Suprapubic skin (tissue), 4 donors: ENCODE measurements around the gene LITAF. TPM values are rescaled to one million over a fixed set of nuclear protein-coding genes. Genes with fewer than 3 reads are reported as not detected.

Experiments
- DNase-seq, 2 donors: peaks; one replicate each; pipeline ENCODE4 v3.0.0-alpha.2; 2019; ENCODE audit warnings: low spot score in 2 of 2
- H3K27ac ChIP-seq: fragments of 200-600 bp; sonication (generic); one replicate; pipeline ENCODE4 v1.5.1; 2019
- H3K27me3 ChIP-seq: fragments of 200-600 bp; sonication (generic); one replicate; pipeline ENCODE4 v1.5.1; 2019
- H3K36me3 ChIP-seq: fragments of 200-600 bp; sonication (generic); one replicate; pipeline ENCODE4 v1.5.1; 2019
- H3K4me1 ChIP-seq: fragments of 200-600 bp; sonication (generic); one replicate; pipeline ENCODE4 v1.5.1; 2019
- H3K4me3 ChIP-seq: fragments of 200-600 bp; sonication (generic); one replicate; pipeline ENCODE4 v1.5.1; 2019; ENCODE audit warnings: mild to moderate bottlenecking
- H3K9me3 ChIP-seq: fragments of 200-600 bp; sonication (generic); one replicate; pipeline ENCODE4 v1.5.1; 2019
- EP300 ChIP-seq: sonication (generic); formaldehyde crosslinking; IDR thresholded peaks from one replicate; pipeline ENCODE4 v1.6.1; 2017; ENCODE audit warnings: antibody characterized with exemption
- POLR2A ChIP-seq, 2 donors: fragments of 450-650 bp; IDR thresholded peaks; one replicate each; pipeline ENCODE4 v1.6.1; 2017; ENCODE audit warnings: antibody characterized with exemption in 2 of 2, mild to moderate bottlenecking in 2 of 2, moderate library complexity in 2 of 2
- POLR2AphosphoS5 ChIP-seq, 3 donors: sonication (generic); formaldehyde crosslinking; IDR thresholded peaks; one replicate each; pipeline ENCODE4 v1.6.1; 2017; ENCODE audit warnings: antibody characterized with exemption in 3 of 3
- WGBS: methylation state at CpG from one replicate; pipeline ENCODE4 v1.1.5; 2018; 5-methylcytosine and 5-hydroxymethylcytosine counted together
- total RNA-seq, 4 donors: library from RNA; depleted of rRNA; stranded (reverse); fragments of >200 nt; gene quantifications; one replicate each; pipeline ENCODE4 v1.1.0, GENCODE V29; 2016
- TF ChIP-seq, protein P1 (sequence below), 2 donors: fragments of 200-600 bp in 1 of 2; fragments of 450-650 bp in 1 of 2; sonication (generic) in 1 of 2; IDR thresholded peaks; one replicate each; pipeline ENCODE4 v1.5.1; 2016 to 2019; ENCODE audit warnings: antibody characterized with exemption in 2 of 2, mild to moderate bottlenecking in 1 of 2, moderate library complexity in 1 of 2

LITAF gene
- total RNA-seq, 4 donors from 2014 or later = 48.8 to 82.2 (median 72.8) TPM

GRCh38 chr16:11543661-11544393 lies 42.9 kb downstream of the LITAF start:
- Histone ChIP-seq H3K27ac (no peak overlapping the region), H3K27me3 (no peaks in the 10 kb centered on the region), H3K4me1 (no peaks in the 10 kb centered on the region), H3K36me3 (peaks cover 1% of the 10 kb centered on the region), H3K9me3 (no peaks in the 10 kb centered on the region), H3K4me3 (no peak overlapping the region)
- no peak for TF ChIP-seq POLR2A (IDR thresholded peaks at IDR 0.05)
- TF ChIP-seq POLR2AphosphoS5 (IDR thresholded peaks at IDR 0.05) = no peak
- TF ChIP-seq, protein P1, sequence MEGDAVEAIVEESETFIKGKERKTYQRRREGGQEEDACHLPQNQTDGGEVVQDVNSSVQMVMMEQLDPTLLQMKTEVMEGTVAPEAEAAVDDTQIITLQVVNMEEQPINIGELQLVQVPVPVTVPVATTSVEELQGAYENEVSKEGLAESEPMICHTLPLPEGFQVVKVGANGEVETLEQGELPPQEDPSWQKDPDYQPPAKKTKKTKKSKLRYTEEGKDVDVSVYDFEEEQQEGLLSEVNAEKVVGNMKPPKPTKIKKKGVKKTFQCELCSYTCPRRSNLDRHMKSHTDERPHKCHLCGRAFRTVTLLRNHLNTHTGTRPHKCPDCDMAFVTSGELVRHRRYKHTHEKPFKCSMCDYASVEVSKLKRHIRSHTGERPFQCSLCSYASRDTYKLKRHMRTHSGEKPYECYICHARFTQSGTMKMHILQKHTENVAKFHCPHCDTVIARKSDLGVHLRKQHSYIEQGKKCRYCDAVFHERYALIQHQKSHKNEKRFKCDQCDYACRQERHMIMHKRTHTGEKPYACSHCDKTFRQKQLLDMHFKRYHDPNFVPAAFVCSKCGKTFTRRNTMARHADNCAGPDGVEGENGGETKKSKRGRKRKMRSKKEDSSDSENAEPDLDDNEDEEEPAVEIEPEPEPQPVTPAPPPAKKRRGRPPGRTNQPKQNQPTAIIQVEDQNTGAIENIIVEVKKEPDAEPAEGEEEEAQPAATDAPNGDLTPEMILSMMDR (IDR thresholded peaks at IDR 0.05) = no peak
- no peak for DNase-seq
- WGBS = 87% methylated on average over 12 of the region's 12 CpGs

DNA sequence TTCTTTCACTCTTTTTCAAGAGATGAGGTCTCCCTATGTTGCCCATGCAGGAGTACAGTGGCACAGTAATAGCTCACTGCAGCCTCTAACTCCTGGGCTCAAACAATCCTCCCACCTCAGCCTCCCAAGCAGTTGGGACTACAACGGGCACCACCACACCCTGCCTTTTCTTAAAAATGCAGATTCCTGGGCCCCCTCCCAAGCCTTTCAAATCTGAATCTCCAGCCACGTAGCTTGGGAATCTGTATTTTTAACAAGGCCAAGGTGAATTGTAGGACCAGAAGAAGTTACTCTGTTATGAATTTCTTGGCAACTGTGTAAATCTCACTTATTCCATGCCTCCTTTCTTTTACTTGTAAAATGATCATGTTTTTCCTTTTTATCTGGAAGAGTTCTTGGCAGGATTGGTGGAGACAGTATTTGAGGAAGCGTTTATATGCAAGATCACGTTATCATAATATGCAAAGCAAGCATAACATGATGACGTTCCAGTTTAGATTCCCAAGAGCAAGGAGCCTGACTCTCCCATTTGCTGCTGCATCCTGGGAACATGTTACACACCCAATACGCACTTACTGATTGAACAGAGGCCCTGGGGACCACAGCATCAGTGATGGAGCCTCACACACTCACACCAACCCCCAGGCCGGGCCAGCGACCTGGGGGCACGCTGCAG lies 44.5 kb downstream of the LITAF start:
- DNase-seq = no peak
- no peaks in the 10 kb centered on the region for H3K9me3 ChIP-seq
- no peak overlapping the region for H3K27ac ChIP-seq
- TF ChIP-seq EP300 = no peak
- 52% methylated on average over 9 of the region's 9 CpGs for WGBS
- H3K4me3 ChIP-seq = no peak overlapping the region
- H3K27me3 ChIP-seq = no peaks in the 10 kb centered on the region
- H3K4me1 ChIP-seq = no peaks in the 10 kb centered on the region
- H3K36me3 ChIP-seq = no peaks in the 10 kb centered on the region

DNA sequence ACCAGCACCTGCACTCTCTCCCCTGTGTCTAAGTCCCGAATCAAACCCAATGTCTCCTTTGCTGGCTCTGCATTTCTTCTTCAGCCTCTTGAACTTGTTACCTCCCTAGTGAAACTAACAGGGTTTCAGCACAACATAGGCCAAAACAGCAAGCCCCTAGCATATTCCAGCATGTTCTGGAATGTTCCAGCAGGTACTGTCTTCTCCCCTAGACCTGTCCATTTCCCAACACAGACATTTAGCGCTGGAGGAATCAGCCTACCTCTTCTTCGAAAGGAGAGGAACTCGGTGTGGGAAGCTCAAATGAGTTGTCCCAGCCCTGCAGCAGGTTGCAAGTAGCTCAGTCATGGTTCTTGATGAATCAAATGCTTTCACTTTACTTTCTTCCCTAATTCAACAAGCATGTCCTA lies 47.1 kb downstream of the LITAF start:
- no peak overlapping the region for H3K4me3 ChIP-seq
- H3K4me1 ChIP-seq = peaks cover 9% of the 10 kb centered on the region
- H3K27ac ChIP-seq = no peak overlapping the region
- no peak for TF ChIP-seq POLR2A (IDR thresholded peaks at IDR 0.05)
- TF ChIP-seq POLR2AphosphoS5 (IDR thresholded peaks at IDR 0.05) = no peak
- no peak for TF ChIP-seq EP300
- TF ChIP-seq, protein P1 (IDR thresholded peaks at IDR 0.05) = no peak
- DNase-seq = no peak
- no peaks in the 10 kb centered on the region for H3K36me3 ChIP-seq
- H3K27me3 ChIP-seq = no peaks in the 10 kb centered on the region
- 45% methylated on average over 4 of the region's 4 CpGs for WGBS
- H3K9me3 ChIP-seq = no peaks in the 10 kb centered on the region

GRCh38 chr16:11538880-11539279 lies 47.8 kb downstream of the LITAF start:
- Histone ChIP-seq H3K9me3 (no peaks in the 10 kb centered on the region), H3K36me3 (no peaks in the 10 kb centered on the region), H3K27me3 (no peaks in the 10 kb centered on the region), H3K4me3 (no peak overlapping the region), H3K4me1 (peaks cover 15% of the 10 kb centered on the region), H3K27ac (no peak overlapping the region)
- TF ChIP-seq, protein P1 (IDR thresholded peaks at IDR 0.05) = no peak
- TF ChIP-seq EP300 (no peak), POLR2AphosphoS5 (IDR thresholded peaks at IDR 0.05) (no peak), POLR2A (IDR thresholded peaks at IDR 0.05) (no peak)
- WGBS = 79% methylated on average over 5 of the region's 9 CpGs
- DNase-seq = no peak

GRCh38 chr16:11536104-11536866 lies 50.4 kb downstream of the LITAF start:
- no peak for DNase-seq
- no peaks in the 10 kb centered on the region for H3K9me3 ChIP-seq
- no peaks in the 10 kb centered on the region for H3K36me3 ChIP-seq
- H3K4me1 ChIP-seq = peaks cover 15% of the 10 kb centered on the region
- no peak for TF ChIP-seq EP300
- TF ChIP-seq POLR2AphosphoS5 (IDR thresholded peaks at IDR 0.05) = no peak
- WGBS = 92% methylated on average over 15 of the region's 15 CpGs
- peak overlapping the region; percentile 66 for H3K27ac ChIP-seq
- no peak overlapping the region for H3K4me3 ChIP-seq
- H3K27me3 ChIP-seq = no peaks in the 10 kb centered on the region

- no peak for DNase-seq
Measured at GRCh38 chr16:11535494-11535893, 51.2 kb downstream of the LITAF start.

More at GRCh38 chr16:11535494-11535893, 51.2 kb downstream of the LITAF start:
- no peaks in the 10 kb centered on the region for H3K9me3 ChIP-seq
- H3K4me1 ChIP-seq = peaks cover 15% of the 10 kb centered on the region
- H3K4me3 ChIP-seq = no peak overlapping the region
- 66% methylated on average over 11 of the region's 11 CpGs for WGBS
- TF ChIP-seq EP300 (no peak), POLR2AphosphoS5 (IDR thresholded peaks at IDR 0.05) (no peak), POLR2A (IDR thresholded peaks at IDR 0.05) (no peak)
- TF ChIP-seq, protein P1 (IDR thresholded peaks at IDR 0.05) = no peak
- no peaks in the 10 kb centered on the region for H3K36me3 ChIP-seq
- peak overlapping the region; percentile 66 for H3K27ac ChIP-seq
- no peaks in the 10 kb centered on the region for H3K27me3 ChIP-seq
